ENCODE measurements around the gene OR2H2.

The OR2H2 gene

GRCh38 chr6:29584821-29585220, at the start of gene OR2H2:
Gene OR2H2, plus strand, starts transcription at chr6:29585121. Its CDS starts 2,824 bp downstream, at chr6:29587945.
- Histone ChIP-seq H3K9ac (ENCODE audit: low read depth in 1 of 2, low read length in 2 of 2) (no peak within 1 kb of the TSS), H3K36me3 (ENCODE audit: control insufficient read depth in 1 of 2, insufficient read depth in 2 of 2, low read length in 2 of 2) (no peaks in the 10 kb centered on the region), H3K27me3 (ENCODE audit: control insufficient read depth in 1 of 2, insufficient read depth in 2 of 2, low read length in 2 of 2) (no peaks in the 10 kb centered on the region), H3K4me1 (ENCODE audit: control insufficient read depth in 1 of 2, insufficient read depth in 2 of 2, low read length in 2 of 2) (no peaks in the 10 kb centered on the region), H3K9me3 (ENCODE audit: control insufficient read depth in 1 of 2, low read length in 2 of 2) (no peaks in the 10 kb centered on the region), H3K4me3 (ENCODE audit: low read depth in 1 of 2, low read length in 2 of 2) (no peak within 1 kb of the TSS), H3K27ac (ENCODE audit: low read depth, low read length) (no peak within 1 kb of the TSS)

GRCh38 chr6:29537714-29538403, 47.1 kb upstream of the OR2H2 start:
- Histone ChIP-seq H3K9ac (ENCODE audit: low read depth in 1 of 2, low read length in 2 of 2) (no peak overlapping the region), H3K27ac (ENCODE audit: low read depth, low read length) (no peak overlapping the region), H3K4me1 (ENCODE audit: control insufficient read depth in 1 of 2, insufficient read depth in 2 of 2, low read length in 2 of 2) (no peaks in the 10 kb centered on the region), H3K36me3 (ENCODE audit: control insufficient read depth in 1 of 2, insufficient read depth in 2 of 2, low read length in 2 of 2) (no peaks in the 10 kb centered on the region), H3K9me3 (ENCODE audit: control insufficient read depth in 1 of 2, low read length in 2 of 2) (no peaks in the 10 kb centered on the region), H3K27me3 (ENCODE audit: control insufficient read depth in 1 of 2, insufficient read depth in 2 of 2, low read length in 2 of 2) (peaks cover 0 to 3% of the 10 kb centered on the region in 2 donors), H3K4me3 (ENCODE audit: low read depth in 1 of 2, low read length in 2 of 2) (no peak overlapping the region)

DNA sequence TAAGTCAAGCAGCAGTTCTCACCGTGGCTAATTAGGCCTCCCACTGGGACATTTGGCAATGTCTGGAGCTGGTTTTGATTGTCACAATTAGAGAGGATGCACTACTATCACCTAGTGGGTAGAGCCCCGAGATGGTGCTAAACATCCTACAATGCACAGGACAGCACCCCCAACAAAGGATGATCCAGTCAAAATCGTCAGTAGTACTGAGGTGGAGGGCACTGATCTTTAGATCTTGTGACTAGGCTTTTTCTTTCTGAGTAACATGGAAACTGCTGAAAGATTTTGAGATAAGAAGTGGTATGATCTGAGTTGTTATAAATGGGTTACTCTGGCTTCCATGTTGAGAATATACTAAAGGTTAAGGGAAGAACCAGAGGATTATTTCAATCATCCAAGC, 37.3 kb upstream of the OR2H2 start:
- Histone ChIP-seq H3K27me3 (ENCODE audit: control insufficient read depth in 1 of 2, insufficient read depth in 2 of 2, low read length in 2 of 2) (no peaks in the 10 kb centered on the region), H3K4me1 (ENCODE audit: control insufficient read depth in 1 of 2, insufficient read depth in 2 of 2, low read length in 2 of 2) (no peaks in the 10 kb centered on the region), H3K36me3 (ENCODE audit: control insufficient read depth in 1 of 2, insufficient read depth in 2 of 2, low read length in 2 of 2) (no peaks in the 10 kb centered on the region), H3K27ac (ENCODE audit: low read depth, low read length) (no peak overlapping the region), H3K9me3 (ENCODE audit: control insufficient read depth in 1 of 2, low read length in 2 of 2) (no peaks in the 10 kb centered on the region), H3K4me3 (ENCODE audit: low read depth in 1 of 2, low read length in 2 of 2) (no peak overlapping the region), H3K9ac (ENCODE audit: low read depth in 1 of 2, low read length in 2 of 2) (no peak overlapping the region)

- H3K4me1 ChIP-seq (ENCODE audit: control insufficient read depth in 1 of 2, insufficient read depth in 2 of 2, low read length in 2 of 2), result peaks cover 11 to 12% of the 10 kb centered on the region in 2 donors
- no peaks in the 10 kb centered on the region for H3K36me3 ChIP-seq (ENCODE audit: control insufficient read depth in 1 of 2, insufficient read depth in 2 of 2, low read length in 2 of 2)
- H3K9me3 ChIP-seq (ENCODE audit: control insufficient read depth in 1 of 2, low read length in 2 of 2), result no peaks in the 10 kb centered on the region
- no peak overlapping the region for H3K9ac ChIP-seq (ENCODE audit: low read depth in 1 of 2, low read length in 2 of 2)
- H3K27me3 ChIP-seq (ENCODE audit: control insufficient read depth in 1 of 2, insufficient read depth in 2 of 2, low read length in 2 of 2), result peaks cover 30 to 34% of the 10 kb centered on the region in 2 donors
- no peak overlapping the region for H3K27ac ChIP-seq (ENCODE audit: low read depth, low read length)
- peak overlapping the region; percentile 57 to 62 for H3K4me3 ChIP-seq (ENCODE audit: low read depth in 1 of 2, low read length in 2 of 2)
These were observed 32.3 kb upstream of the OR2H2 start for GRCh38 chr6:29552512-29553051.

DNA sequence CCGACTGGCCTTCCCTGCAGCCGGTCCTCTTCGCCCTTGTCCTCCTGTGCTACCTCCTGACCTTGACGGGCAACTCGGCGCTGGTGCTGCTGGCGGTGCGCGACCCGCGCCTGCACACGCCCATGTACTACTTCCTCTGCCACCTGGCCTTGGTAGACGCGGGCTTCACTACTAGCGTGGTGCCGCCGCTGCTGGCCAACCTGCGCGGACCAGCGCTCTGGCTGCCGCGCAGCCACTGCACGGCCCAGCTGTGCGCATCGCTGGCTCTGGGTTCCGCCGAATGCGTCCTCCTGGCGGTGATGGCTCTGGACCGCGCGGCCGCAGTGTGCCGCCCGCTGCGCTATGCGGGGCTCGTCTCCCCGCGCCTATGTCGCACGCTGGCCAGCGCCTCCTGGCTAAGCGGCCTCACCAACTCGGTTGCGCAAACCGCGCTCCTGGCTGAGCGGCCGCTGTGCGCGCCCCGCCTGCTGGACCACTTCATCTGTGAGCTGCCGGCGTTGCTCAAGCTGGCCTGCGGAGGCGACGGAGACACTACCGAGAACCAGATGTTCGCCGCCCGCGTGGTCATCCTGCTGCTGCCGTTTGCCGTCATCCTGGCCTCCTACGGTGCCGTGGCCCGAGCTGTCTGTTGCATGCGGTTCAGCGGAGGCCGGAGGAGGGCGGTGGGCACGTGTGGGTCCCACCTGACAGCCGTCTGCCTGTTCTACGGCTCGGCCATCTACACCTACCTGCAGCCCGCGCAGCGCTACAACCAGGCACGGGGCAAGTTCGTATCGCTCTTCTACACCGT, 31.5 kb upstream of the OR2H2 start:
- Histone ChIP-seq H3K4me3 (ENCODE audit: low read depth in 1 of 2, low read length in 2 of 2) (peak overlapping the region; percentile 57 to 62), H3K27ac (ENCODE audit: low read depth, low read length) (no peak overlapping the region), H3K9ac (ENCODE audit: low read depth in 1 of 2, low read length in 2 of 2) (no peak overlapping the region), H3K4me1 (ENCODE audit: control insufficient read depth in 1 of 2, insufficient read depth in 2 of 2, low read length in 2 of 2) (peaks cover 11 to 12% of the 10 kb centered on the region in 2 donors), H3K36me3 (ENCODE audit: control insufficient read depth in 1 of 2, insufficient read depth in 2 of 2, low read length in 2 of 2) (no peaks in the 10 kb centered on the region), H3K9me3 (ENCODE audit: control insufficient read depth in 1 of 2, low read length in 2 of 2) (no peaks in the 10 kb centered on the region), H3K27me3 (ENCODE audit: control insufficient read depth in 1 of 2, insufficient read depth in 2 of 2, low read length in 2 of 2) (peaks cover 31 to 34% of the 10 kb centered on the region in 2 donors)

DNA sequence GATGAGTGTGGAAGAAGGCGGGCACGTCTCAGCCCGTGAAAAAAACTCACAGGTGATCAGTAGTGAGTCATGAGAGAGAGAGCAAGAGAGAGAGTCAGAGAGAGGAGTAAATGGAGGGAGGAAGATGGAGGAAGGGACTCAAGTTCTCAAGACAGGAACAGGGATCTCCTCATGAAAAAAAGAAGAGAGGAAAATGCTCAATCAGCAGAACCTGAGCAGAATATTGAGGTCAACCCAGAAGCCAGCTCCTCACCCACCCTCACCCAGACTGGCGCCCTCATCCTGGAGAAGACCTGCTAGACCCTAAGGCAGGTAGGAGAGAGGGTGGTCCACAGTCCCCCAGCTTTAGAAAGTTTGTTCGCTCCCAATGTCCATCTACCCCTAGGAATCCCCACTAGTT, 30.2 kb upstream of the OR2H2 start:
- Histone ChIP-seq H3K9ac (ENCODE audit: low read depth in 1 of 2, low read length in 2 of 2) (no peak overlapping the region), H3K9me3 (ENCODE audit: control insufficient read depth in 1 of 2, low read length in 2 of 2) (no peaks in the 10 kb centered on the region), H3K4me3 (ENCODE audit: low read depth in 1 of 2, low read length in 2 of 2) (no peak overlapping the region), H3K36me3 (ENCODE audit: control insufficient read depth in 1 of 2, insufficient read depth in 2 of 2, low read length in 2 of 2) (no peaks in the 10 kb centered on the region), H3K27ac (ENCODE audit: low read depth, low read length) (no peak overlapping the region), H3K4me1 (ENCODE audit: control insufficient read depth in 1 of 2, insufficient read depth in 2 of 2, low read length in 2 of 2) (peaks cover 11 to 12% of the 10 kb centered on the region in 2 donors), H3K27me3 (ENCODE audit: control insufficient read depth in 1 of 2, insufficient read depth in 2 of 2, low read length in 2 of 2) (peaks cover 31 to 34% of the 10 kb centered on the region in 2 donors)

GRCh38 chr6:29557320-29557719, 27.6 kb upstream of the OR2H2 start:
- Histone ChIP-seq H3K9ac (ENCODE audit: low read depth in 1 of 2, low read length in 2 of 2) (no peak overlapping the region), H3K27ac (ENCODE audit: low read depth, low read length) (no peak overlapping the region), H3K9me3 (ENCODE audit: control insufficient read depth in 1 of 2, low read length in 2 of 2) (no peaks in the 10 kb centered on the region), H3K36me3 (ENCODE audit: control insufficient read depth in 1 of 2, insufficient read depth in 2 of 2, low read length in 2 of 2) (no peaks in the 10 kb centered on the region), H3K4me3 (ENCODE audit: low read depth in 1 of 2, low read length in 2 of 2) (no peak overlapping the region), H3K27me3 (ENCODE audit: control insufficient read depth in 1 of 2, insufficient read depth in 2 of 2, low read length in 2 of 2) (peaks cover 31 to 39% of the 10 kb centered on the region in 2 donors), H3K4me1 (ENCODE audit: control insufficient read depth in 1 of 2, insufficient read depth in 2 of 2, low read length in 2 of 2) (peaks cover 11 to 12% of the 10 kb centered on the region in 2 donors)

DNA sequence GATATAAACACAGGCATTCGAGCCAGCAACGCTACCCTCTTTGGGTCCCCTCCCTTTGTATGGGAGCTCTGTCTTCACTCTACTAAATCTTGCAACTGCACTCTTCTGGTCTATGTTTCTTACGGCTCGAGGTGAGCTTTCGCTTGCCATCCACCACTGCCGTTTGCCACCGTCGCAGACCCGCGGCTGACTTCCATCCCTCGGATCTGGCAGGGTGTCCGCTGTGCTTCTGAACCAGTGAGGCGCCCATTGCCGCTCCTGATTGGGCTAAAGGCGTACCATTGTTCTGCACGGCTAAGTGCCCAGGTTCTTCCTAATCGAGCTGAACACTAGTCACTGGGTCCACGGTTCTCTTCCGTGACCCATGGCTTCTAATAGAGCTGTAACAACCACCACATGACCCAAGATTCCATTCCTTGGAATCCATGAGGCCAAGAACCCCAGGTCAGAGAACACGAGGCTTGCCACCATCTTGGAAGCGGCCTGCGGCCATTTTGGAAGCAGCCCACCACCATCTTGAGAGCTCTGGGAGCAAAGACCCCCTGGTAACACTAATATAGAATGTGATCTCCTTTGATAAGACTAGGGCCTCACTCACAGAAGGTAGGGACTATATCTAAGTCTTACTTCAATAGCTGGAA, 26.4 kb upstream of the OR2H2 start:
- Histone ChIP-seq H3K4me3 (ENCODE audit: low read depth in 1 of 2, low read length in 2 of 2) (no peak overlapping the region), H3K9ac (ENCODE audit: low read depth in 1 of 2, low read length in 2 of 2) (no peak overlapping the region), H3K27me3 (ENCODE audit: control insufficient read depth in 1 of 2, insufficient read depth in 2 of 2, low read length in 2 of 2) (peaks cover 25 to 33% of the 10 kb centered on the region in 2 donors), H3K4me1 (ENCODE audit: control insufficient read depth in 1 of 2, insufficient read depth in 2 of 2, low read length in 2 of 2) (peaks cover 5% of the 10 kb centered on the region in 2 donors), H3K27ac (ENCODE audit: low read depth, low read length) (no peak overlapping the region), H3K36me3 (ENCODE audit: control insufficient read depth in 1 of 2, insufficient read depth in 2 of 2, low read length in 2 of 2) (no peaks in the 10 kb centered on the region), H3K9me3 (ENCODE audit: control insufficient read depth in 1 of 2, low read length in 2 of 2) (no peaks in the 10 kb centered on the region)

GRCh38 chr6:29559524-29560287, 25.2 kb upstream of the OR2H2 start, which contains the start of gene UBD:
Gene UBD, minus strand, starts transcription at chr6:29559732. Its CDS starts 31 bp downstream, at chr6:29559701.
- no peak within 1 kb of the TSS for H3K27ac ChIP-seq (ENCODE audit: low read depth, low read length)
- no peaks in the 10 kb centered on the region for H3K4me1 ChIP-seq (ENCODE audit: control insufficient read depth in 1 of 2, insufficient read depth in 2 of 2, low read length in 2 of 2)
- no peak within 1 kb of the TSS for H3K9ac ChIP-seq (ENCODE audit: low read depth in 1 of 2, low read length in 2 of 2)
- no peaks in the 10 kb centered on the region for H3K36me3 ChIP-seq (ENCODE audit: control insufficient read depth in 1 of 2, insufficient read depth in 2 of 2, low read length in 2 of 2)
- no peaks in the 10 kb centered on the region for H3K9me3 ChIP-seq (ENCODE audit: control insufficient read depth in 1 of 2, low read length in 2 of 2)
- H3K4me3 ChIP-seq (ENCODE audit: low read depth in 1 of 2, low read length in 2 of 2), result no peak within 1 kb of the TSS
- H3K27me3 ChIP-seq (ENCODE audit: control insufficient read depth in 1 of 2, insufficient read depth in 2 of 2, low read length in 2 of 2), result peaks cover 14 to 21% of the 10 kb centered on the region in 2 donors

Measured in duodenal mucosa (tissue), 2 donors.